HFF-Myc (cell line): ENCODE measurements around the gene DIP2B.

Experiments used
- DNase-seq: peaks from one replicate; pipeline ENCODE4 v3.0.0-alpha.2; 2011; ENCODE audit warnings: low read depth; ENCODE audit errors: extremely low read depth
- H3K4me3 ChIP-seq: replicated peaks from 2 replicates; pipeline ENCODE4 v1.5.1; 2011; ENCODE audit warnings: low read depth, mild to moderate bottlenecking, control low read depth, low read length
- CTCF ChIP-seq: IDR thresholded peaks from 2 replicates; pipeline ENCODE4 v1.5.1; 2012; ENCODE audit warnings: mild to moderate bottlenecking, low read depth, low read length, control low read depth; ENCODE audit errors: missing control alignments

Gene DIP2B

GRCh38 chr12:50611021-50611744 is 106.4 kb downstream of the DIP2B start:
- no peak overlapping the region for H3K4me3 ChIP-seq
- no peak for DNase-seq

GRCh38 chr12:50612882-50613281 is 108.1 kb downstream of the DIP2B start:
- no peak for DNase-seq
- H3K4me3 ChIP-seq, result no peak overlapping the region
- no peak for TF ChIP-seq CTCF

More at GRCh38 chr12:50611021-50611744, 106.4 kb downstream of the DIP2B start:
- TF ChIP-seq CTCF, result no peak

- no peak overlapping the region for H3K4me3 ChIP-seq
- TF ChIP-seq CTCF, result no peak
- no peak for DNase-seq
Measured at GRCh38 chr12:50613463-50613862, 108.7 kb downstream of the DIP2B start.

- no peak for TF ChIP-seq CTCF
- DNase-seq, result no peak
- no peak overlapping the region for H3K4me3 ChIP-seq
Measured at GRCh38 chr12:50614167-50614759, 109.5 kb downstream of the DIP2B start.

GRCh38 chr12:50615145-50615906 is 110.5 kb downstream of the DIP2B start:
- no peak for TF ChIP-seq CTCF
- DNase-seq, result no peak
- H3K4me3 ChIP-seq, result no peak overlapping the region

- DNase-seq, result no peak
- TF ChIP-seq CTCF, result no peak
- H3K4me3 ChIP-seq, result no peak overlapping the region
Measured at GRCh38 chr12:50615907-50616296, 111.1 kb downstream of the DIP2B start.
